Right lobe of liver (tissue), 4 donors: ENCODE data around the gene CYP8B1.

Source experiments
- POLR2A ChIP-seq: fragments of 450-650 bp; IDR thresholded peaks from one replicate; pipeline ENCODE4 v1.6.1; 2017; ENCODE audit warnings: antibody characterized with exemption, mild to moderate bottlenecking
- TF ChIP-seq, protein P1 (sequence below), 4 donors: fragments of 200-600 bp in 3 of 4; fragments of 450-650 bp in 1 of 4; IDR thresholded peaks; one replicate each; pipeline versions ENCODE4 v1.5.1 to v1.8.0; 2016 to 2022; ENCODE audit warnings: antibody characterized with exemption in 4 of 4, mild to moderate bottlenecking in 2 of 4
- donor health status: DM: no; HTN: no; CAD: no.
- donor health status: DM: no; HTN: no; CAD: no.
- donor health status: DM: no; HTN: yes; CAD: no.

DNA sequence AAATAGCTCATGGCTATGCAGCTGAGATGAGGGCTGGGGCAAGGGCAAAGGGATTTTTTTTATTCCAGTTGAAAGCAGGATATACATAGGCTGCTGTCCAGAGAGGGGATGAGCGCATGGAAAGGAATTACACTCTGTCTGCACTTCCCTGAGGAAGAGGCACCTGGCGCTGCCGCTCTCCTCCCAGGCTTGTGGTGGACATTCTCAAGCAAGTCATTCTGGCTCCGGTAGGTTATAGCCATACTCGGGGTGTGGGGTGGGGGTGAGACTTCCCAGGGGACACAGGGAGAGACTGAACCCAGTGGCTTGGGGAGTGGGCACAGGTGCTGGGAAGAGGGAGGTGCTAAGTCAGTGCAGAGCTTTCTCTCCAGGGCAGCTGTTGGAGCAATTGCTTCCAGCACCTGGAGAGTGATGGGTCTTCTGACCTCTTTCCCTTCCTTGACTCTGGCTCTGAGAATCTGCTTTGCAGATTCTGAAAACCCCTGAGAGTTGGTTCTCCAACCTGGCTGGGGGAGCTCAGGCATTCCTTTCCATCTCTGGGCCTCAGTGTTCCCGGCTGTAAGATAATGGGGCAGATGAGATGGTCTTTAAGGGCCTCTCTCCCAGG lies 24.3 kb downstream of the CYP8B1 start:
- TF ChIP-seq, protein P1, sequence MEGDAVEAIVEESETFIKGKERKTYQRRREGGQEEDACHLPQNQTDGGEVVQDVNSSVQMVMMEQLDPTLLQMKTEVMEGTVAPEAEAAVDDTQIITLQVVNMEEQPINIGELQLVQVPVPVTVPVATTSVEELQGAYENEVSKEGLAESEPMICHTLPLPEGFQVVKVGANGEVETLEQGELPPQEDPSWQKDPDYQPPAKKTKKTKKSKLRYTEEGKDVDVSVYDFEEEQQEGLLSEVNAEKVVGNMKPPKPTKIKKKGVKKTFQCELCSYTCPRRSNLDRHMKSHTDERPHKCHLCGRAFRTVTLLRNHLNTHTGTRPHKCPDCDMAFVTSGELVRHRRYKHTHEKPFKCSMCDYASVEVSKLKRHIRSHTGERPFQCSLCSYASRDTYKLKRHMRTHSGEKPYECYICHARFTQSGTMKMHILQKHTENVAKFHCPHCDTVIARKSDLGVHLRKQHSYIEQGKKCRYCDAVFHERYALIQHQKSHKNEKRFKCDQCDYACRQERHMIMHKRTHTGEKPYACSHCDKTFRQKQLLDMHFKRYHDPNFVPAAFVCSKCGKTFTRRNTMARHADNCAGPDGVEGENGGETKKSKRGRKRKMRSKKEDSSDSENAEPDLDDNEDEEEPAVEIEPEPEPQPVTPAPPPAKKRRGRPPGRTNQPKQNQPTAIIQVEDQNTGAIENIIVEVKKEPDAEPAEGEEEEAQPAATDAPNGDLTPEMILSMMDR (IDR thresholded peaks at IDR 0.05): no peak
- TF ChIP-seq POLR2A: no peak
